RWPE2 (cell line): ENCODE measurements around the gene NSUN7.
A peak's percentile ranks its signal among the peaks of the same experiment; 100 is the strongest.

Experiments used
- ATAC-seq: fragments of 200-7000 bp; cut with Tn5 transposase; 3 replicates; pipeline ENCODE4 v1.9.1; 2021; ENCODE audit warnings: low read depth
- DNase-seq: peaks from one replicate; pipeline ENCODE4 v3.0.0-alpha.2; 2020; ENCODE audit warnings: low spot score
- H3K27ac ChIP-seq: fragments of 450-650 bp; 2 replicates; pipeline ENCODE4 v1.5.1; 2017; ENCODE audit warnings: mild to moderate bottlenecking; ENCODE audit not compliant: poor library complexity, severe bottlenecking
- H3K27me3 ChIP-seq: fragments of 250-450 bp; sonication (Bioruptor Pico); 2 replicates; pipeline ENCODE4 v1.5.1; 2021; ENCODE audit warnings: mild to moderate bottlenecking, moderate library complexity; ENCODE audit not compliant: insufficient read depth, poor library complexity, severe bottlenecking
- H3K36me3 ChIP-seq: fragments of 250-450 bp; sonication (Bioruptor Pico); 2 replicates; pipeline ENCODE4 v1.5.1; 2020; ENCODE audit warnings: low read depth, mild to moderate bottlenecking, moderate library complexity
- H3K4me1 ChIP-seq: fragments of 250-450 bp; sonication (Bioruptor Pico); 2 replicates; pipeline ENCODE4 v1.5.1; 2021; ENCODE audit warnings: mild to moderate bottlenecking, moderate library complexity; ENCODE audit not compliant: insufficient read depth, poor library complexity, severe bottlenecking
- H3K4me3 ChIP-seq: fragments of 250-450 bp; sonication (Bioruptor Pico); 2 replicates; pipeline ENCODE4 v1.5.1; 2021; ENCODE audit warnings: mild to moderate bottlenecking, moderate library complexity; ENCODE audit not compliant: severe bottlenecking
- H3K9me3 ChIP-seq: fragments of 250-450 bp; sonication (Bioruptor Pico); 2 replicates; pipeline ENCODE4 v1.5.1; 2021; ENCODE audit warnings: mild to moderate bottlenecking, moderate library complexity; ENCODE audit not compliant: severe bottlenecking
- CTCF ChIP-seq: fragments of 450-650 bp; IDR thresholded peaks from one replicate; pipeline ENCODE4 v1.5.1; 2017; ENCODE audit warnings: mild to moderate bottlenecking, moderate library complexity; ENCODE audit not compliant: poor library complexity, severe bottlenecking

Gene NSUN7

GRCh38 chr4:40749717-40750460 is at the start of gene NSUN7:
Gene NSUN7, plus strand, starts transcription at chr4:40749955. Its CDS starts 739 bp downstream, at chr4:40750694.
- H3K4me3 ChIP-seq, result peak within 1 kb of the TSS; percentile 43
- ATAC-seq (peak; percentile 83), DNase-seq (no peak)
- H3K27ac ChIP-seq, result no peak within 1 kb of the TSS
- no peaks in the 10 kb centered on the region for H3K36me3 ChIP-seq
- H3K4me1 ChIP-seq, result no peaks in the 10 kb centered on the region
- peaks cover 15% of the 10 kb centered on the region for H3K27me3 ChIP-seq
- TF ChIP-seq CTCF, result no peak
- H3K9me3 ChIP-seq, result no peaks in the 10 kb centered on the region

DNA sequence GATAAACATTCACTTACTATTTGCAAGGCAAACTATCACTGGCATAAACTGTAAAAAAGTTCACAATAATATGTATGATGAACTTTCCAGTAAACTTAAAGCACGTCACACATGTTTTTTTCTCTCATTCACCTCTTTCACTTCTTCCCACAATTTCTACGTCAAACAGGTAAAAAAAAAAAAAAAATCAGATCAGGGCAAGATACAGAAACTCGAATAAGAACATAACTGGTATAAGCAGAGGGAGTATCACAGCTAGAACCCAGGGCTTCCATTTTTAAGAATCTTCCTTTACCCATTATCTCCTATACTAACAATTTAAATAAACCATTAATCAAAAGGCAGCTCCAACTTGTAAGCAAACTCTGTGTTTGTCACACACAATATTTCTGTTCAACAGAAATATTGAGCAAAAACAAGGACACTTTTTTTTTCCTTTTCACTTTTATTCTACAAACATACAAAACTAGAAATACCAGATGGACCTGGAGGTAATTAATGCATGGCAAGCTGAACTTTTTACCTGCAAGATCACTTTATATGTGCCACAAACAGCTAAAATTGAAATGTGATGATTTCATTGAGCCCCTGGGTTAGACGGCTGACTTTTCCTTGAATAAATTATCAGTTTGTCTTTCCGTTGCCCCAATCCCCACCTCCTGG is 47.5 kb upstream of the NSUN7 start:
- H3K9me3 ChIP-seq, result no peaks in the 10 kb centered on the region
- no peak for TF ChIP-seq CTCF
- no peak overlapping the region for H3K27ac ChIP-seq
- H3K4me1 ChIP-seq, result no peaks in the 10 kb centered on the region
- no peaks in the 10 kb centered on the region for H3K27me3 ChIP-seq
- no peak overlapping the region for H3K4me3 ChIP-seq
- no peaks in the 10 kb centered on the region for H3K36me3 ChIP-seq
- DNase-seq (no peak), ATAC-seq (no peak)

- Histone ChIP-seq H3K27ac (no peak overlapping the region), H3K9me3 (no peaks in the 10 kb centered on the region), H3K27me3 (no peaks in the 10 kb centered on the region), H3K4me3 (no peak overlapping the region), H3K4me1 (no peaks in the 10 kb centered on the region), H3K36me3 (no peaks in the 10 kb centered on the region)
- DNase-seq (no peak), ATAC-seq (no peak)
- TF ChIP-seq CTCF, result no peak
These were observed 47.0 kb upstream of the NSUN7 start for GRCh38 chr4:40702800-40703151.

- DNase-seq (no peak), ATAC-seq (no peak)
- Histone ChIP-seq H3K9me3 (no peaks in the 10 kb centered on the region), H3K27me3 (no peaks in the 10 kb centered on the region), H3K4me1 (no peaks in the 10 kb centered on the region), H3K36me3 (no peaks in the 10 kb centered on the region), H3K4me3 (no peak overlapping the region), H3K27ac (no peak overlapping the region)
- no peak for TF ChIP-seq CTCF
These were observed 45.7 kb upstream of the NSUN7 start for GRCh38 chr4:40704073-40704472.
